Skeletal muscle cell (primary cell): Measurements from ENCODE around the gene EXOC6.
"Not testable (repeated sequence)": the region's sequence is repeated elsewhere in the genome, so short reads cannot be mapped to it uniquely, and the experiment has no call there.

Source experiments
- DNase-seq: peaks from one replicate; pipeline ENCODE4 v3.0.0-alpha.2; 2010; ENCODE audit warnings: low read depth
- H3K4me3 ChIP-seq: 2 replicates; pipeline ENCODE4 v1.5.1; 2011; ENCODE audit warnings: low read depth, mild to moderate bottlenecking, control low read depth, low read length, moderate library complexity

The EXOC6 gene

GRCh38 chr10:92976278-92976677 lies 128.0 kb downstream of the EXOC6 start:
- not testable (repeated sequence) for H3K4me3 ChIP-seq, DNase-seq

GRCh38 chr10:92989250-92989649 lies 140.9 kb downstream of the EXOC6 start:
- no peak for DNase-seq
- H3K4me3 ChIP-seq, result no peak overlapping the region

- H3K4me3 ChIP-seq, result no peak overlapping the region
- DNase-seq, result no peak
These were observed 142.3 kb downstream of the EXOC6 start for GRCh38 chr10:92990615-92991014.

- no peak for DNase-seq
- no peak overlapping the region for H3K4me3 ChIP-seq
These were observed 143.2 kb downstream of the EXOC6 start for GRCh38 chr10:92991513-92991912.

GRCh38 chr10:92993699-92994272 lies 145.5 kb downstream of the EXOC6 start:
- DNase-seq, result no peak
- no peak overlapping the region for H3K4me3 ChIP-seq

- no peak for DNase-seq
- no peak overlapping the region for H3K4me3 ChIP-seq
These were observed 147.2 kb downstream of the EXOC6 start for GRCh38 chr10:92995509-92995908.

- DNase-seq, result no peak
- no peak overlapping the region for H3K4me3 ChIP-seq
These were observed 149.3 kb downstream of the EXOC6 start for GRCh38 chr10:92997620-92998019.

GRCh38 chr10:92999191-92999590 lies 150.9 kb downstream of the EXOC6 start:
- no peak for DNase-seq

GRCh38 chr10:93006435-93007039 lies 158.2 kb downstream of the EXOC6 start:
- DNase-seq, result peak; percentile 7
- no peak overlapping the region for H3K4me3 ChIP-seq

More at GRCh38 chr10:92999191-92999590, 150.9 kb downstream of the EXOC6 start:
- H3K4me3 ChIP-seq, result no peak overlapping the region

GRCh38 chr10:93015722-93016121 lies 167.4 kb downstream of the EXOC6 start:
- no peak overlapping the region for H3K4me3 ChIP-seq
- no peak for DNase-seq

GRCh38 chr10:93023013-93023650 lies 174.8 kb downstream of the EXOC6 start:
- no peak for DNase-seq
- H3K4me3 ChIP-seq, result no peak overlapping the region

- DNase-seq, result no peak
These were observed 177.8 kb downstream of the EXOC6 start for GRCh38 chr10:93026072-93026471.

GRCh38 chr10:93027508-93027907 lies 179.2 kb downstream of the EXOC6 start:
- no peak overlapping the region for H3K4me3 ChIP-seq
- DNase-seq, result no peak

More at GRCh38 chr10:93026072-93026471, 177.8 kb downstream of the EXOC6 start:
- no peak overlapping the region for H3K4me3 ChIP-seq

GRCh38 chr10:93028883-93029282 lies 180.6 kb downstream of the EXOC6 start:
- peak; percentile 18 for DNase-seq

GRCh38 chr10:93030409-93030808 lies 182.1 kb downstream of the EXOC6 start:
- no peak overlapping the region for H3K4me3 ChIP-seq
- DNase-seq, result peak; percentile 24

More at GRCh38 chr10:93028883-93029282, 180.6 kb downstream of the EXOC6 start:
- H3K4me3 ChIP-seq, result no peak overlapping the region

- DNase-seq, result no peak
- H3K4me3 ChIP-seq, result no peak overlapping the region
These were observed 183.9 kb downstream of the EXOC6 start for GRCh38 chr10:93032105-93032808.

GRCh38 chr10:93032809-93033137 lies 184.5 kb downstream of the EXOC6 start:
- H3K4me3 ChIP-seq, result no peak overlapping the region

GRCh38 chr10:93034426-93034825 lies 186.1 kb downstream of the EXOC6 start:
- no peak overlapping the region for H3K4me3 ChIP-seq
- no peak for DNase-seq

More at GRCh38 chr10:93032809-93033137, 184.5 kb downstream of the EXOC6 start:
- no peak for DNase-seq

GRCh38 chr10:93039110-93039509 lies 190.8 kb downstream of the EXOC6 start:
- H3K4me3 ChIP-seq, result no peak overlapping the region
- DNase-seq, result peak; percentile 37

- DNase-seq, result no peak
- no peak overlapping the region for H3K4me3 ChIP-seq
These were observed 191.4 kb downstream of the EXOC6 start for GRCh38 chr10:93039721-93040120.
